ENCODE measurements around the gene GHR. TPM values are rescaled to one million over a fixed set of nuclear protein-coding genes. Genes with fewer than 3 reads are reported as not detected.

The GHR gene
- total RNA-seq, 2 experiments from 2014 or later = not detected

GRCh38 chr5:42467572-42467971, 44.3 kb downstream of the GHR start:
- Histone ChIP-seq H3K4me3 (ENCODE audit: low read depth, low read length, poor library complexity, severe bottlenecking) (no peak overlapping the region), H3K79me2 (ENCODE audit: insufficient read depth, low read depth, low read length) (no peaks in the 10 kb centered on the region), H3K9me2 (ENCODE audit: insufficient read depth, low read length) (no peaks in the 10 kb centered on the region), H3K27ac (ENCODE audit: low read depth, low read length, poor library complexity, severe bottlenecking) (no peak overlapping the region), H4K20me1 (ENCODE audit: insufficient read depth, low read length) (no peaks in the 10 kb centered on the region), H3K36me3 (ENCODE audit: insufficient read depth, low read length) (no peaks in the 10 kb centered on the region), H3K4me1 (ENCODE audit: insufficient read depth, low read length, poor library complexity, severe bottlenecking) (no peaks in the 10 kb centered on the region), H3K9me3 (ENCODE audit: low read length) (no peaks in the 10 kb centered on the region), H3K4me2 (ENCODE audit: low read length) (no peak overlapping the region), H2AFZ (ENCODE audit: low read length) (no peak overlapping the region)
- DNase-seq (ENCODE audit: low spot score) = no peak
- CTCF ChIA-PET (ENCODE audit: unreplicated experiment) = no interaction called here
- POLR2A ChIA-PET = no interaction called here
- TF ChIP-seq EZH2phosphoT487 (IDR thresholded peaks at IDR 0.05; ENCODE audit: borderline replicate concordance, low read depth, low read length) = no peak
- TF ChIP-seq CTCF (conservative IDR thresholded peaks at IDR 0.05; ENCODE audit: low read length) = no peak
- intact Hi-C loops (cut with micrococcal nuclease; ENCODE audit: unreplicated experiment) = no loop called here
- no TSS peak for BruUV-seq (replicated peaks)

DNA sequence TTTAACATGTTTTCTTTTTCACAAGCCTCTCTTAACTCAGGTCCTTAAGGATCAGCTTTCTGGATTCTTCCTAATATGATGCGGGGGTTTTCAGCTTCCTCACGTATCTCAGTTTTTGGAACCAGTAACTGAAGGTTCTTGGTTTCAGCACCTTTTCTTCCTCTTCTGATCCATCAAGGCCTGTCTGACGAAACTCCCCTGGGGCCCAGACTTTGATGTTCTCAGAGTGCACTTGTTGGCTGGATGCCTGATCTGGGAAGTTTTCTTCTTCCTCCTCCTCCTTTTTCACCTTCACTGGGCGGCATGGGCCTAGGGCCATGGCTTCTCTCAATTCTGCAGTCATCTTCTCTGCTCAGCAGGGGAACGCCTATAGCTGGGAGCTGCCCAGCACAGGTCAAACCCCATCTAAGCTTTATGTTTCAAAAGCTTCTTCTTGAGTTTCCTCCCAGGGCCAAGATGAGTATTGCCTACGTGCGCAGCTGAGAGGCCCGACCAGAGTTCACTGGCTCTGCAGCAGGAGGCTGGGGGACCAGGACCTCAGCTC, 44.8 kb downstream of the GHR start:
- Histone ChIP-seq H3K79me2 (ENCODE audit: insufficient read depth, low read depth, low read length) (no peaks in the 10 kb centered on the region), H4K20me1 (ENCODE audit: insufficient read depth, low read length) (no peaks in the 10 kb centered on the region), H3K4me3 (ENCODE audit: low read depth, low read length, poor library complexity, severe bottlenecking) (no peak overlapping the region), H3K4me1 (ENCODE audit: insufficient read depth, low read length, poor library complexity, severe bottlenecking) (no peaks in the 10 kb centered on the region), H3K4me2 (ENCODE audit: low read length) (no peak overlapping the region), H2AFZ (ENCODE audit: low read length) (no peak overlapping the region), H3K9me2 (ENCODE audit: insufficient read depth, low read length) (no peaks in the 10 kb centered on the region), H3K36me3 (ENCODE audit: insufficient read depth, low read length) (no peaks in the 10 kb centered on the region), H3K9me3 (ENCODE audit: low read length) (no peaks in the 10 kb centered on the region), H3K27ac (ENCODE audit: low read depth, low read length, poor library complexity, severe bottlenecking) (no peak overlapping the region)
- DNase-seq (ENCODE audit: low spot score) = no peak
- TF ChIP-seq CTCF (conservative IDR thresholded peaks at IDR 0.05; ENCODE audit: low read length) (no peak), EZH2phosphoT487 (IDR thresholded peaks at IDR 0.05; ENCODE audit: borderline replicate concordance, low read depth, low read length) (no peak)
- ChIA-PET POLR2A (no interaction called here), CTCF (ENCODE audit: unreplicated experiment) (no interaction called here)
- intact Hi-C loops (cut with micrococcal nuclease; ENCODE audit: unreplicated experiment) = no loop called here
- BruUV-seq (replicated peaks) = no TSS peak

GRCh38 chr5:42483472-42484154, 60.4 kb downstream of the GHR start:
- intact Hi-C loops (cut with micrococcal nuclease; ENCODE audit: unreplicated experiment) = no loop called here
- H3K79me2 ChIP-seq (ENCODE audit: insufficient read depth, low read depth, low read length) = no peaks in the 10 kb centered on the region
- no TSS peak for BruUV-seq (replicated peaks)
- no peaks in the 10 kb centered on the region for H3K4me1 ChIP-seq (ENCODE audit: insufficient read depth, low read length, poor library complexity, severe bottlenecking)
- H3K9me2 ChIP-seq (ENCODE audit: insufficient read depth, low read length) = no peaks in the 10 kb centered on the region
- ChIA-PET CTCF (ENCODE audit: unreplicated experiment) (no interaction called here), POLR2A (interaction anchor here (0.9 kb wide), 1 partner anchor 171 kb away, joined by 3 read pairs; no protein-coding TSS in a partner anchor)
- no peak overlapping the region for H3K4me3 ChIP-seq (ENCODE audit: low read depth, low read length, poor library complexity, severe bottlenecking)
- no peaks in the 10 kb centered on the region for H3K36me3 ChIP-seq (ENCODE audit: insufficient read depth, low read length)
- H3K4me2 ChIP-seq (ENCODE audit: low read length) = no peak overlapping the region
- no peaks in the 10 kb centered on the region for H4K20me1 ChIP-seq (ENCODE audit: insufficient read depth, low read length)
- no peak overlapping the region for H3K27ac ChIP-seq (ENCODE audit: low read depth, low read length, poor library complexity, severe bottlenecking)
- TF ChIP-seq CTCF (conservative IDR thresholded peaks at IDR 0.05; ENCODE audit: low read length) (no peak), EZH2phosphoT487 (IDR thresholded peaks at IDR 0.05; ENCODE audit: borderline replicate concordance, low read depth, low read length) (no peak)
- no peak overlapping the region for H2AFZ ChIP-seq (ENCODE audit: low read length)
- H3K9me3 ChIP-seq (ENCODE audit: low read length) = no peaks in the 10 kb centered on the region
- DNase-seq (ENCODE audit: low spot score) = no peak
